ENCODE data around the gene RNF151.

The RNF151 gene

DNA sequence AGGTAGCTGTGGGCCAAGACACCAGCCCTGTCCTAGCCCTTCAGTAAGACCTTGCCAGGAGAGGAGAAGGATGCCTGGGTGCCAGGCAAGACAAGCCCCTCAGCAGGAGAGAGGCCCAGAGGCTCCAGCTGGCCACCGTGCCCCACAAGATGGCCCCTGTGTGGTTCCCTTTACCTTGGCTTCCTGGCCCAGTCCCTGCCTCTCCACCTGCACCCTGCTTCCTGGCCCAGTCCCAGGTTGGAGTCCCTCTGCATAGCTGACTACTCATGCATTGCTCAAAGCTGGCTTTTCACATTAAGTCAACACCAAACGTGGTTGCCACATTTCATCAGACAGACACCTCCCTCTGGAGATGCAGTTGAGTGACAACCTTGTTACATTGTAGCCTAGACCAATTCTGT lies 27.1 kb downstream of the RNF151 start:
- DNase-seq: no peak

DNA sequence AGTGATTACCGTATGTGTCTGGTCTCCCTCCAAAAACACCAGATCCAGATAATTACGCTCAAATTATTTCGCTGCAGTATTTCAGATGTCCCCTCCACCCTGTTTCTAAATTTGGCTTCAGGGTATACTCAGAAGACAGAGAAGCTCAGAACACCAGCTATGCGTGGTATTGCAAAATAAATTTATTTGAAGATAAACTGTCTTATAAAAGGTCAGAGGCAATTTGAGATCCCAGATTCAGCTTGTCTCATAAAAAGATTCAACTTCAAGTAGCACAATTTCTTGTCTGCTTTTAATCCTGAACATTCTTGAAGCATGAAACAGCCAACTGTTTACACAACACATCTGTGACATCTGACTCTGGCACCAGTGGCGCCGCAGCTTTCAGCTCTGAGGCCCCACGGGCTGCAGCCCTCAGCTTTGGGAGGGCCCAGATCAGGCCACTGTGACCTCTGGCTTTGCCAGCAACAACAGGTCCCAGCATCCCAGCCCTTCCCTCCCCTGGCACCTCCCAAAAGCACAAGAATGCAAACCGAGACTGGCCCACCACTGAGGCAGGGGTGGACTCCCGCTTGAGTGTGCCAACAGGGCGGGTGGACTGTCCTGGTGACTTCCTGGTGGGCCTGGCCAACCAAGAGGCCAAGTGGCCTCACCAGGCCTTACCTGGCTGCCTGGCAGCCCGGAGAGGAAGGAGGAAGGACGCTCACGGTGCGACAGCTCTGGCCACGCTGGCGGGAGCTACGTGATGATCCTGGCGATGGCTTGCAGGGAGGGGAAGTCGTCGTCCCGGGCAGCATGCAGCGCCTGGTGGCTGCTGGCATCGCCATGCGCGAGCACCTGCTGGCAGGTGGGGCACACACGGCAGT lies 31.1 kb downstream of the RNF151 start:
- DNase-seq: no peak

DNA sequence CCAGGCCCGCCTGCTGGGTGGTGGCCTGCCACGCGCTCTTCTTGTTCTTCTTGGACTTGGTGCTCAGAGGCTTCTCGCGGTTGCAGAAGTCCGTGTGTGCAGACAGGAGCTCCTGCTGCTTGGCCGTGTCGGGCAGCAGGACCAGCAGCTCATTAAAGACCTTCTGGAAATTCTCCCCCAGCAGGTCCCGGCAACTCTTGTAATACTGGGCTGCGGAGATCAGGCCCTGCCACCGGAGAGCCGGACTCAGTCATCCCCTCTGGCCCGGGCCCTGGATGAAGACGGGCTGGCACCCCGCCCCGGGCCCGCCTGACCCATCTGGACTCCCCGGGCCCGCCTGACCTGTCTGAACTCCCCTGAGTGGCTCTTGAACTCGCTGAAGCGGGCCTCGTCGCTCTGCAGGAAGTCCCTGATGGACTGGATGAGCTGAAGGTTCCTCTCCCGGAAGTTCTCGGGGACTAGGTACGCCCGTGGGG lies 31.7 kb downstream of the RNF151 start:
- no peak for DNase-seq

DNA sequence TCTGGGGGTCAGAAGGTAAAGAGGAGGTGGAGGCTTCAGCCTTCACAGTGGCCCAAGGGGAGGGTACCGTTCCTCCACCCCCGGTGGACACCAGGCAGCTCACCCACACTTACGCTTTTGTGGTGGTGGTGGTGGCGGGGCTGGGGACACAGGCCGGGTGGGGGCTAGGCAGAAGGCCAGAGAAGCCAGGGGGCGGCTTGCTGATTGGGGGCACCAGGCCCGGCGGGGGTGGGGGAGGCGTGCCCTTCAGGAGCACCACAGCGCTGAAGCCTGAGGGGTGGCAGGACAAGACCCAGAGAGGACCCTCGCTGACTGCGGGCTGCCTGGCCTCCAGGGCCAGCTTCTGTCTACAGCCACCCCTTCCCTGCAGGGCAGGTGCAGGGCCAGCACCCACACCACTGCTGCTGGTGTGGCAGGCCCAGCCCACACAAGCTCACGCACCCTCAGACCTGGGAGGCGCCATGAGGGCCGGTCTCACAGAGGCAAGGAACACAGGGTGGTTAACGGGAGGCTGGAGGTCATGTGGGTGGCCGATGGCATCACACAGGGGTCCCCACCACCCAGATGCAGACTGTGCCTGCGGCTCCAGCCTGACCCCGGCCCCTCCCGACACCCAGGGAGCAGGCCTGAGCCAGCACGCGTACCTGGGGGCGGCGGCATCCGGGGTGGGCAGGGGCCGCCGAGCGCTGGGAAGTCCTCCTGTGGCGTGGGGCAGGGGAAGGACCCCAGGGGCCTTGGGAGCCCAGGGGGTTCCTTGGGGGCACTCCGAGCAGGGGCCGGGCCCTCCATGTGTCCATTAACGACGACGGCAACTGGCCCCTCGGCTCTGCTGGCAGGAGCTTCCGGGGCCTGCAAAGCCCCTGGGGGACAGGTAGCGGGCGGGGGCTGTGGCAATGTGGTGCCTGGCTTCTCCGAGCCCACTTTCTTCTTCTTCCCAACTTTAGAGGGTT lies 32.5 kb downstream of the RNF151 start:
- DNase-seq: no peak

DNA sequence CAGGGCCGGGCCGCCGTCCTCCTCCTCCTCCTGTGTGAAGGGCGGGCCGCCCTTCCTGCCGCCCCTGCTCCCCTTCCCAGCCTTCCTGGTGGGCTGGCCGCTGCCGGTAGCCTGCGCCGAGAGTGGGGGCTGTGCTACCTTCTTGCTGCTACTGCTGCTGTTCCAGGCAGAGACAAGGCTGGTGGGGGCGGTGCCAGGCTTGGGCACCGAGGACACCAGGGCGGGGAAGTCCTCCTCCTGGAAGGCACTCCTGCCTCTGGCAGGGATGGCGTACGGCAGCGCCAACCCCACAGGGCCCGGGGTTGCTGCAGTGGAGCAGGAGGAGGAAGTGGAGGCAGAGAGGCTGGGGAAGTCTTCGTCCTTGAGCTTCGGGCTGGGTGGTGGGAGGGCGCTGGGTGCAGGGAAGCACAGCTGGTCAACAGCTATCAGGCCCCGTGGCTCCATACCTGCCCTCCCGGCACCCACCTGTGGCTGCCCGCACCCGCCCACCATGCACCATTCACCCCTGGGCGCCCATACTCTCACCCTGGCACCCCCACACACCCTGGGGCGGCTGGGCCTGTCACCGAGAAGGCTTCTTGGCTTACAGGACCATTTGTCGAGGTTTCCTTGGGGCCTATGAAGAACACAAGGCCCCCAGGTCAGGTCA lies 33.3 kb downstream of the RNF151 start:
- DNase-seq: no peak

DNA sequence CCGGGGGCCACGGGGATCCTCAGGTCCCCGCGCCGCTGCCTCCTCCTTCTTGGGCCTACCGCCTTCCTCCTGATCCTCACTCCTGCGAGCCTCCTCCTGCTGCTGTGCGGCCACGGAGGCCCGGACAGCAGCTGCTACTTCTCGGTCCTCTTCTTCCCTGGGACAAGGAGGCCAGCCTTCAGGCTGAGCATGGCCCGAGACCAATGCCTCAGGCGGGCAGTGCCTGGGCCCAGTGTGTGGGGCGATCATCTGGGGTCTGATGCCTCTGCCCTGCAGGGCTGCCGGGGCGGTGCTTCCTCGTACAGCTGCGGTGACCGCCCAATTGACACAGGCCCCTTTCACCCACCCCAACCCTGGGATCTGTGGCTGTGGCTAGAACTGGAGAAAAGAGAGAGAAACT lies 34.4 kb downstream of the RNF151 start:
- DNase-seq: no peak

DNA sequence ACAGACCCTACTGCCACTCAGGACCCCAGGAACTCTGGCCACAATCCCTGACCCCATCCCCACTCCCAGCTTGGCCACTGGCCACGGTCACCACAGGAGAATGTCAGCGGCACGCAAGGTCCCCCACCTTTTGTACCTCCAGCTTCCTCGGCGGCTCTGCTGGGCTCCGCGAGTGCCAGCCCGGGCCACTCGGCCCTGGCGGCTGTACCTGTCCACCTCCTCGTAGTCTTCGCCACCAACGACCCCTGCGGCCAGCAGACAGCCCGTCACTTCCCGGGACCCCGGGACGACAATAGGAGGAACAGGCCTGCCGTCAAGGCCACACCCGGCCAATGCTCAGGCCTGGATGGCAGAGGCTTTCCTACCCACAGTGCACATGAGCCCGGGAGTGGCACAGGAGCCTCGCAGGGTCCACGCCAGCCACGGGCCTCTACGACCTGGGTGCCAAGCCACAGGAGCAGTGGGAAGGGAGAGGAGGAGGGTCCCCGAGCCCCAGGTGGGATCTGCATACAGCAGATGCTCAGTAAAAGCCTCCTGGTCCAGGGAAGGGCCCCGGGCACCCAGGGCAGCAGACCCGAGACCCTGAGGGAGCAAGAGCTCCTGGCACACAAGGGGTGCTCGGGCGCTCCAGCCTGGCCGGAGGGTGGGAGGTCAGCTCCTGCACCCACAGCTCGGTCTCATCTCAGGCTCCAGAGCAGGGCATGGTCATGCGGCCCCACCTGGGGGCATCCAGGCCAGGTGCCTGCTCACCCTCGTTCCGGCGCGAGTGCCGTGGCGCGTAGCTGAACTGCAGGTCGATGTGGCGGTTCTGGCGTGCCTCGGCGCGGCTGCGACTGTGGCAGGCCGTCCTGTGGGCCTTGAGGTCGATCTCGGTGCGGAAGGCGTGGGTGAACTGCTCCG lies 35.0 kb downstream of the RNF151 start:
- DNase-seq: no peak

DNA sequence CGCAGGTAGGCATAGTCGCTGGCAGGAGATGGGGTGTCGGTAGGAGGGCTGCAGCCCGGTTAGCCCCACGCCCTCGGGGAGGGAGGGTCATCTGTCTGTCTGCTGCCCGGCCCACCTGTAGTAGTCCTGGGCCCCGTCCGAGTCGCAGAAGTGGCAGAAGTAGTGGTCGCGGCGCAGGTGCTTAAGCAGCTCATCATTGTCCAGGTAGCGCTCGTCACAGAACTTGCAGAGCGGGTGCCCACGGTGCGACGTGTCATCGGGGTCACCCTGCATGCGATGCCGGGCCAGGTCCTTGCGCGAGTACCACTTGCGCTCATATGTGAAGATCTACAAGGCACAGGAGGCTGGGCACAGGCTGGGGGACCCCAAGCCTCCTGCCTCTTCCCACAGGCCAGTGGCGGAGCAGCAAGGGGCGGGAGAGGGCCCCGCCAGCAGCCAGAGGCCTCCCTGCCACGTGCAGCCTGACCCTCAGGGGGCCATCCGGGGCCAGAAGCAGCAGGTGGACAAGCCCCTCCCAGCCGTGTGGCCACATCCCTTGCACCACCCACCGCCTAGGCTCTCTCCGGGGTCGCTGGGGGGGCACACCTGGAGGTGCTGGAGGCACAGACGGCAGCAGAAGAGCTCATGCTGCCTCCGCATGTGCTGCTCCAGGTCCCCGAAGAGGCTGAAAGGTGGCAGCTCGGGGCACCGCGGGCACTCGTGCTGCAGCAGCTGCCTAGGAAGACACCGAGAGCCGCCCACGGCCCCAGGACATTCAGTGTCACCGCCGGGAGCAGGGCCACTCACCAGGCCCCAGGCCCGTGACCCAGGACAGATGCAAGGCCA lies 36.0 kb downstream of the RNF151 start:
- no peak for DNase-seq

DNA sequence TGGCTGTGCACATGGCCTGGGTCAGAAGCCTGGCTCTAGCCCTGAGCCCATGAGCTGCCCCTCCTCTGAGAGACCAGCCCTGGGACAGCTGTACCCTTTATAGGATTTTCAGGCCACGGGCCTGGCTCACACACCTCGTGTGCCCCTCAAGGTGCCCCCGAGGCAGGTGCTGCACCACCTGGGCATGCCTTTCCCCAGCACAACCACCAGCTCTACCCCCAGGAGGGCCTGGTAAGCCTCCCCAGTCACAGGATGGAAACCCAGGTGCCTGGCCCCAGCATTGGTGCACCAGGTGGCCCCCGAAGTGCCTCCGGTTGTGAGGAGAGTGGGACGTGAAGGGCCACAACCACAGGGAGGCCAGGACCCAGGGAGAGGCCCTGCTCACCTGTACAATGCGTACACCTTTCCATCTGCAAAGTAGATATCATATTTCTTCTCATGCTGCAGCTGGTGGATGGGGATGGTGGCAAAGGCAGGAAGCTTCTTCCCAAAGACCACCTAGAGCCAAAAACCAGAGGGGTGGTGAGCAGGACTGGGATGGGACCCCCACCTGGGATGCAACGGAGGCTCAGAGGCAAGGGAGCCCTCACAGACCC lies 36.7 kb downstream of the RNF151 start:
- no peak for DNase-seq

DNA sequence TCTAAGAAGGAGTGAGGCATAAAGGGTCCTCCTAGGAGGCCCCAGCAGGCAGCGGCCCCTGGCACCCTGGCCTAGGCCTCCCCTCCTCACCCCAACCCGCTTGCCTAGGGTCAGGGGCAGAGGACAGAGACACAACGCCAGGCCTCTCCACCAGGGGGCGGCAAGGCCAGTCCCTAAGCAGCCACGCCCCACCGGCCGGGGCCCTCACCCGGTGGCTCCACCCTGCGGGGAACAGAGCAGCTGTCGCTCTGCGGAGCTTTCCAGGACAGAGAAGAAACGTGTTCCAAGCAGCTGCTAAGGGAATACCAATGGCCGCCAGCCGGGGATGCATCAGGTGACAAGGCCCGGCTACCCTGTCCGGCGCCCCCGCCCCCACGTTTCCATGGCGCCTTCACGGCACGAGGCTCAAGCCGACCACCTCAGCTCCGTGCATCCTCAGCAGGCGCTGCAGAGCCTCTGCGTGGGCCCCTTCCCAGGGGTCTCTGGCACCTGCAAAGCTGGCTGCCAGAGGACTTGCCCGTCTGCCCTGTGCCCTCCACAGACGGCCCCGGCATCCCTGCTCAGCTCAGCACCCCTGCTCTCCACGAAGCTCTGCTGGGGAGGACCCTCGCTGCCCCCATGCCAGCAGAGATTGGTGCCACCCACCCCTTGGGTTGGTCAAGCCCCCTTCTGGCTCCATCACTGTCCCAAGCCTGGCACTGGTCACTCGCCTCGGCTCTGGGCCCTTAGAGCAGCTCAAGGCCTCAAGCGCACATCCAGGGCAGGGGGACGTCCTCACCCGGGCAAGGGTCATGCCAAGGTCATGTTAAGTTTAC lies 37.4 kb downstream of the RNF151 start:
- DNase-seq: peak; percentile 85

DNA sequence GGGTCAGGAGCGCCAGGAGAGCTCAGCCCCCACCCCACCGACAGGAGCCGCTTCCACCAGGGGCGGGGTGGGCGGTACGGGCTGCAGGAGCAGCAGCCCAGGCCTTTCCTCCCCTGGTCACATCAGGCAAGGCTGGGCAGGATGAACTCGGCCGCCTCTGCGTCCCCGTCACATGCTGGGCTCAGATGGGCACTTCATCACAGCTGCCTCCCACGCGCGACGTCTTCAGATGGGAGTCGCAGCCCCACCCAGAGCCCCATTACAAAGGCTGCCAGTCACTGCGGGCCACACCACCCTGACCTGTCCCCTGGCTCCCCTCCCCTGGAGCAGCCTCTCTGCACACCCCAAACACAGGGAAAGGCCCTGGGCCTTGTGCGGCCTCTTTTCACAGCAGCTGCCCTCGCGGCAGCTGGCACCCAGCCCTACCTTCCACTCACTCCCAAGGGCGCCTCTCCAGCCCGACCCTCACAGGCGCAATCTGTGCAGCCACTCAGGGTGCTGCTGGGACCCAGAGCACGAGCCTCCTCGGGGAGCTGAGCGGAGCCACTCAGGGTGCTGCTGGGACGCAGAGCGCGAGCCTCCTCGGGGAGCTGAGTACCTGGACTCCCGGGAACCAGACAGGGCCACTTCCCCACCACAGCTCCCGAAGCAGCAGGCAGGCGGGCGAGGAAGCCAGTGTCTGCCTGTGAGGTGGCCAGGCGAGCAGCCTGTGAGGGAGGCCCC lies 38.3 kb downstream of the RNF151 start:
- no peak for DNase-seq

DNA sequence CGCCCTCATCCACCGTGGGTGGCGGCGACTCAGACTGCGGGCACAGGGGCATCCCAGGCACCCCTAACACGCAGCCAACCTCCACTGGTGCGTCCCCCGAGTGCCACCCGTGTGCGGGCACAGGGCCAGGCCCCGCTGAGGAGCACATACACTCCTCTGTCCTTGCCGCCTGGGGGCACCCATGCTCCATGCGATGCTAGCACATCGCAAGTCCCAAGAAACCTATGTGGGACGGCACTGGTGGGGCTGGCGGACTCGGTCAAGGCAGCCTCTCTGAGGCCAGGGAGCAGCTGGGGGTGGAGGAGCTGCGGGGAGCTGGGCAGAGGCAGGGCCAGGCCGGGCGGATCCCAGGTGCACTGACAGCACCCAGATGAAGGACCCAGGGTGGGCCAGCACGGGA lies 39.0 kb downstream of the RNF151 start:
- peak; percentile 38 for DNase-seq

DNA sequence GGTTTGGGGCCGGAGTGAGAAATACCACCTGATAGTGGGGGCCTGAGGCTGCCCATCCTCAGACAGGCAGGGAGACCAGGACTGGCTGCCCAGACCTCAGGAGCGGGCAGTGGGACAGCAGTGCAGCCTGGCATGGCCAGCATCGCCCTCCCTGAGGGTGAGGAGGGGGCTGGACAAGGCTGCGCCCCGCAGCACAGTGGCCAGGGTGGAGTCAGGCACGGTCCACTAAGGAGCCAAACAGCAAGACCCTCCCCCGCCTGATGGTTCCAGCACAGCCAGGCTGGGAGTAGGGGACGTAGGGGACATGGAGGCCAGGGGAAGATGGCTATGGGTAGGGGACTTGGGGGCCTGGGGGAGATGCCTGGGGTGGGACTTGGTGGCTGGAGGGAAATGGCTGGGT lies 39.7 kb downstream of the RNF151 start:
- DNase-seq: no peak

DNA sequence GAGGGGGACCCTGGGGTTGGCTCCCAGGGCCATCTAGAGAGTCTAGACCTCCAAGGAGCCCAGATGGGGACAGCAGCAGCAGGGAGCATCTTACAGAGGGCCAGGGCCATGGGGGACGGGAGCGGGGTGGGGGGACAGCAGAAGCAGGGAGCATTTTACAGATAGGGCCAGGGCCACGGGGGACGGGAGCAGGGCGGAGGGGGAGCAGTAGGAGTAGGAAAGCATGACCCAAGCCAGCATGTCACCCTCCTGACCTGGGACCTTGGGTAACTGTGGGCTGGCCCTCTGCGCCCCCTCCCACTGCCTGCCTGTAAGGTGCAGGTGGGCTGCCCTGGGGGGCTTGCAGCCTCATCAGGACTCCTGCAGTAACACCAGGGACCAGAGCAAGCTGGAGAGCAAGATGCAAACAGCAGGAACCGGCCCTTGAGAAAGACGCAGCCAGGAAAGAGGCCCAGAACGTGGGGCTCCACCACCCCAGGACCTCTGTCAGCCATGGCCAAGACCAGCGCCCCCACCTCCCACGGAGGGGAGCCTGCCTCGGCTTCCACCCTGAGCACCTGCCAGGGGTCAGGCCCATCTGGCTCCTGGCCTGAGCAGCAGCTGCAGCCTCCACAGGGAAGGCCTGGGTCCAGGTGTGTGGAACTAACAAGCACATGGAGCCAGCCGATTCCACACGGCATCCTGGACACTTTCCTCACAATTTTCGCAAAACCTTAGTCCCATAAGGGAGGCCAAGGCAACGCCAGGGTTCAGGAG lies 40.6 kb downstream of the RNF151 start:
- DNase-seq: no peak

DNA sequence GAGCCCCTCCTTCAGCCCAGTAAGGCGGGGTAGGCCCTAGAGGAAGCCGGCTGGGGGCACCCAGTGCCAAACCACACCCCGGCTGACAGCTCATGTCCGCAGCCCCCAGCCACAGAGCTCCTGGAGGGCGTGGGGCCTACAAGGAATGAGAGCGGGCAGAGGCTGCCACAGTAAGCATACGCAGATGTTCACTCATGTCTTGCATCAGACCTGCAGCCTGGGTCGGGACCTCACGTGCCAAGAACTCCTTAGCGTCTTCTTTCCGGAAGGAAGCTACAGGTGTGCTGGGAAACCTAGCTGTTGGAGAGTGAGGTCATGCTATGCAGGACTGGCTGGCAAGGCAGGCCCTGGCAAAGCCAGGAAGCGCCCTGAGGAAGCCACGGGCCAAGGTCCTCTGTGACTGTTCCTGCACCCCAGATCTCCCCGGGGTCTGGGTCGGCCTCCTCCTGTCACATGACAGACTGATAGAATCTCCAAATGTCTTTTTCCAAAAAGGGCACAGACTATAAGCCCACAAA lies 41.4 kb downstream of the RNF151 start:
- no peak for DNase-seq

DNA sequence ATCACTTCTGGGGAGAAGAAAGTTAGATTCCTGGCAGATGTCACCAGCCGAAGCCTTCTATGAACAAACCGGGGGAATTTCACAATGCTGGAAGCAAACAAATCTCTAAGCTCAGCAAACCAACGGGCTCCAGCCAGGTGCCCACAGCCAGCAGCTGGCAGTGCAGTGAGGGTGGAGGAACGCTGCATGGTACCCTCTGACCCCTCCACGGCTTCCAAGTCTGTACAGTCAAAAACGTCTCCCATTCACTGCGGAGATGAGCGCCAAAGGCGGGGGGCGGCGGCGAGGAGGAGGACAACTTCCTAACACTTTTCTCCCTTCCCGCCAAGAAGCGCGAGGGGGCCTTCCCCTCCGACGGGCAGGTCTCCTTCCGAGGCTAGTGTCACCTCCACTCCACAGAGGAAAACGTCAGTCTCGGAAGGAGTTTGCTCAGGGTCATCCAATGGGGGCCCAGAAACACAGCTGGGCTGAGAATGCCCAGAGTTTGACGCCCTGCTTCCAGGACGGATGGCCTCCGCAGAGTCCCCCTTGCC lies 42.0 kb downstream of the RNF151 start:
- no peak for DNase-seq

DNA sequence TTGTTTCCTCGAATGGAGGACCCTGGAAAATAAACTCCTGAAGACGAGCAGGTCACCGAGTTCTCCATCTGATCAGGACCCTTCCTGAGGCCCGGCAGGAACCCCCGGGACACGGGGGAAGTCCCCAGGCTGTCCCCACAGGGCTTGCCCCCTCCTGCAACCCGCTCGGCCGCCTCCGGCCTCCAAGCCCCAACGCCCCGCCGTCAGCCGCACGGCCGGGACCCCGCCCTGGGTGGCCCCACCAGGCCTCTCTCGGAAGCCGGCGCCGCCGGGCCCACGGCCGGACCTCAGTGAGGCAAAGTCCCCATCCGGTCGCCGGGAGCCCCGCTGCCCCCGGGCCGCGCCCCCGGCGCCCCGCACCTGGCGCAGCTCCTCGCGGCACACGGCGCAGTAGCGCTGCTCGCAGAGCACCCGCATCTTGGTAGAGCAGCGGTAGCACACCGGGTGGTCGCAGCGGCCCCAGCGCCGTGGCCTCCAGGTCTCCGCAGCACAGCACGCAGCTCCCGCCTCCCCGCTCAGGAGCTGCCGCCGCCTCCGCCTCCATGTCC lies 42.6 kb downstream of the RNF151 start:
- DNase-seq: no peak
